IgD-negative memory B cell (primary cell): ENCODE measurements around the gene TMEM161A. TPM values are rescaled to one million over a fixed set of nuclear protein-coding genes. Genes with fewer than 3 reads are reported as not detected.
"Not testable (repeated sequence)": the region's sequence is repeated elsewhere in the genome, so short reads cannot be mapped to it uniquely, and the experiment has no call there.

ENCODE experiments used
- H3K27ac Mint-ChIP-seq, 3 donors: one replicate each; pipeline ENCODE4 v1.8.0; 2020 to 2022; ENCODE audit warnings: mild to moderate bottlenecking in 3 of 3, mixed read lengths in 3 of 3, moderate library complexity in 1 of 3
- H3K27me3 Mint-ChIP-seq: one replicate; pipeline ENCODE4 v1.8.0; 2021; ENCODE audit warnings: mixed read lengths
- H3K36me3 Mint-ChIP-seq: one replicate; pipeline ENCODE4 v1.8.0; 2020; ENCODE audit warnings: mild to moderate bottlenecking, mixed read lengths
- H3K4me1 Mint-ChIP-seq, 3 donors: one replicate each; pipeline ENCODE4 v1.8.0; 2020 to 2022; ENCODE audit warnings: mixed read lengths in 3 of 3, mild to moderate bottlenecking in 1 of 3
- H3K4me3 Mint-ChIP-seq, 4 donors: one replicate each; pipeline ENCODE4 v1.8.0; 2020 to 2022; ENCODE audit warnings: mild to moderate bottlenecking in 4 of 4, mixed read lengths in 4 of 4, moderate library complexity in 3 of 4
- H3K9me3 Mint-ChIP-seq, 3 donors: one replicate each; pipeline ENCODE4 v1.8.0; 2020 to 2021; ENCODE audit warnings: mixed read lengths in 3 of 3, mild to moderate bottlenecking in 1 of 3
- polyA plus RNA-seq: library from polyadenylated mRNA; unstranded; fragments of 300-500 nt; fragmentation: Illumina TruSeq; gene quantifications from one replicate; pipeline ENCODE4 v1.2.3, GENCODE V29; 2021

The TMEM161A gene
- polyA plus RNA-seq, 1 donor from 2014 or later: 18.5 TPM

- H3K9me3 Mint-ChIP-seq: no peaks in the 10 kb centered on the region
- H3K4me1 Mint-ChIP-seq: peaks cover 0 to 7% (median under 1%) of the 10 kb centered on the region in 3 donors
- H3K27me3 Mint-ChIP-seq: peaks cover 3% of the 10 kb centered on the region
- no peak overlapping the region for H3K4me3 Mint-ChIP-seq
- H3K36me3 Mint-ChIP-seq: peaks cover 3% of the 10 kb centered on the region
- H3K27ac Mint-ChIP-seq: no peak overlapping the region
These were observed 7.7 kb upstream of the TMEM161A start for GRCh38 chr19:19145684-19146608.

GRCh38 chr19:19145281-19145680 lies 7.0 kb upstream of the TMEM161A start:
- Mint-ChIP-seq H3K4me1 (peaks cover 0 to 6% (median 0%) of the 10 kb centered on the region in 3 donors), H3K27me3 (peaks cover 3% of the 10 kb centered on the region), H3K27ac (no peak overlapping the region)

GRCh38 chr19:19142347-19142746 lies 4.1 kb upstream of the TMEM161A start:
- Mint-ChIP-seq H3K36me3 (no peaks in the 10 kb centered on the region), H3K4me1 (peaks cover 7 to 13% (median 13%) of the 10 kb centered on the region in 3 donors), H3K27ac (no peak overlapping the region), H3K4me3 (peak overlapping the region in 1 of 4 donors; percentile 26), H3K27me3 (peaks cover 3% of the 10 kb centered on the region), H3K9me3 (no peaks in the 10 kb centered on the region)

More at GRCh38 chr19:19145281-19145680, 7.0 kb upstream of the TMEM161A start:
- H3K9me3 Mint-ChIP-seq: no peaks in the 10 kb centered on the region
- H3K4me3 Mint-ChIP-seq: no peak overlapping the region
- H3K36me3 Mint-ChIP-seq: peaks cover 3% of the 10 kb centered on the region

- Mint-ChIP-seq H3K36me3 (no peaks in the 10 kb centered on the region), H3K27ac (no peak overlapping the region), H3K4me3 (no peak overlapping the region), H3K4me1 (peaks cover 5 to 19% (median 13%) of the 10 kb centered on the region in 3 donors), H3K27me3 (peaks cover 3% of the 10 kb centered on the region), H3K9me3 (no peaks in the 10 kb centered on the region)
These were observed 2.2 kb upstream of the TMEM161A start for GRCh38 chr19:19140476-19140875.

- Mint-ChIP-seq H3K4me1 (peaks cover 5 to 22% (median 17%) of the 10 kb centered on the region in 3 donors), H3K9me3 (no peaks in the 10 kb centered on the region), H3K27ac (peak overlapping the region in 2 of 3 donors; percentile 57 to 85), H3K27me3 (peaks cover 3% of the 10 kb centered on the region), H3K36me3 (no peaks in the 10 kb centered on the region), H3K4me3 (peak overlapping the region in 3 of 4 donors; percentile 27 to 86 (median 43))
These were observed 1.6 kb upstream of the TMEM161A start for GRCh38 chr19:19139876-19140229.

GRCh38 chr19:19137556-19138108 lies 646 bp downstream of the TMEM161A start:
- H3K27ac Mint-ChIP-seq: peak overlapping the region in 1 of 3 donors; percentile 50
- H3K9me3 Mint-ChIP-seq: no peaks in the 10 kb centered on the region
- H3K27me3 Mint-ChIP-seq: peaks cover 3% of the 10 kb centered on the region
- peaks cover 5 to 22% (median 17%) of the 10 kb centered on the region in 3 donors for H3K4me1 Mint-ChIP-seq
- H3K36me3 Mint-ChIP-seq: peaks cover 2% of the 10 kb centered on the region
- H3K4me3 Mint-ChIP-seq: peak overlapping the region; percentile 86 to 98 (median 95)

- H3K27ac Mint-ChIP-seq, H3K9me3 Mint-ChIP-seq, H3K4me3 Mint-ChIP-seq, H3K36me3 Mint-ChIP-seq, H3K27me3 Mint-ChIP-seq: not testable (repeated sequence)
- peaks cover 5 to 22% (median 17%) of the 10 kb centered on the region in 3 donors for H3K4me1 Mint-ChIP-seq
These were observed 2.6 kb downstream of the TMEM161A start for GRCh38 chr19:19135713-19136112.

GRCh38 chr19:19134687-19135158 lies 3.6 kb downstream of the TMEM161A start:
- H3K27me3 Mint-ChIP-seq: no peaks in the 10 kb centered on the region
- peaks cover 0 to 5% (median 2%) of the 10 kb centered on the region in 3 donors for H3K9me3 Mint-ChIP-seq
- peak overlapping the region in 2 of 3 donors; percentile 25 to 43 for H3K27ac Mint-ChIP-seq
- H3K4me3 Mint-ChIP-seq: peak overlapping the region in 3 of 4 donors; percentile 63 to 75 (median 67)
- peaks cover 8% of the 10 kb centered on the region for H3K36me3 Mint-ChIP-seq
- peaks cover 5 to 22% (median 14%) of the 10 kb centered on the region in 3 donors for H3K4me1 Mint-ChIP-seq

- Mint-ChIP-seq H3K4me1 (peaks cover 5 to 20% (median 10%) of the 10 kb centered on the region in 3 donors), H3K4me3 (peak overlapping the region in 1 of 4 donors; percentile 68), H3K27ac (peak overlapping the region in 1 of 3 donors; percentile 90)
These were observed 4.3 kb downstream of the TMEM161A start for GRCh38 chr19:19133985-19134384.

GRCh38 chr19:19132912-19133311 lies 5.4 kb downstream of the TMEM161A start:
- Mint-ChIP-seq H3K36me3 (peaks cover 8% of the 10 kb centered on the region), H3K27ac (no peak overlapping the region), H3K4me3 (no peak overlapping the region), H3K9me3 (peaks cover 0 to 5% (median 2%) of the 10 kb centered on the region in 3 donors), H3K27me3 (no peaks in the 10 kb centered on the region), H3K4me1 (peaks cover 0 to 14% (median 3%) of the 10 kb centered on the region in 3 donors)

More at GRCh38 chr19:19133985-19134384, 4.3 kb downstream of the TMEM161A start:
- Mint-ChIP-seq H3K36me3 (peaks cover 8% of the 10 kb centered on the region), H3K9me3 (peaks cover 0 to 5% (median 2%) of the 10 kb centered on the region in 3 donors), H3K27me3 (no peaks in the 10 kb centered on the region)

- H3K27me3 Mint-ChIP-seq: no peaks in the 10 kb centered on the region
- peaks cover 0 to 7% (median 3%) of the 10 kb centered on the region in 3 donors for H3K4me1 Mint-ChIP-seq
- H3K4me3 Mint-ChIP-seq: no peak overlapping the region
- H3K36me3 Mint-ChIP-seq: peaks cover 8% of the 10 kb centered on the region
- no peak overlapping the region for H3K27ac Mint-ChIP-seq
- H3K9me3 Mint-ChIP-seq: peaks cover 0 to 5% (median 2%) of the 10 kb centered on the region in 3 donors
These were observed 6.3 kb downstream of the TMEM161A start for GRCh38 chr19:19131989-19132388.

GRCh38 chr19:19126102-19126501 lies 12.2 kb downstream of the TMEM161A start:
- Mint-ChIP-seq H3K27ac (no peak overlapping the region), H3K4me1 (peaks cover 0 to 2% (median 2%) of the 10 kb centered on the region in 3 donors), H3K9me3 (peaks cover 2 to 11% (median 3%) of the 10 kb centered on the region in 3 donors), H3K4me3 (no peak overlapping the region), H3K36me3 (peaks cover 8% of the 10 kb centered on the region), H3K27me3 (no peaks in the 10 kb centered on the region)

GRCh38 chr19:19123386-19123785 lies 14.9 kb downstream of the TMEM161A start:
- Mint-ChIP-seq H3K36me3 (peaks cover 8% of the 10 kb centered on the region), H3K27me3 (no peaks in the 10 kb centered on the region), H3K27ac (peak overlapping the region in 1 of 3 donors; percentile 48), H3K9me3 (peaks cover 2 to 11% (median 3%) of the 10 kb centered on the region in 3 donors), H3K4me3 (no peak overlapping the region), H3K4me1 (peaks cover 0 to 2% (median 2%) of the 10 kb centered on the region in 3 donors)

GRCh38 chr19:19122902-19123301 lies 15.4 kb downstream of the TMEM161A start:
- peak overlapping the region in 1 of 3 donors; percentile 48 for H3K27ac Mint-ChIP-seq
- H3K9me3 Mint-ChIP-seq: peaks cover 2 to 11% (median 3%) of the 10 kb centered on the region in 3 donors
- H3K27me3 Mint-ChIP-seq: no peaks in the 10 kb centered on the region
- peaks cover 0 to 2% (median under 1%) of the 10 kb centered on the region in 3 donors for H3K4me1 Mint-ChIP-seq
- peaks cover 8% of the 10 kb centered on the region for H3K36me3 Mint-ChIP-seq
- H3K4me3 Mint-ChIP-seq: no peak overlapping the region

GRCh38 chr19:19121371-19121770 lies 16.9 kb downstream of the TMEM161A start:
- H3K4me1 Mint-ChIP-seq: peaks cover 0 to 2% (median 0%) of the 10 kb centered on the region in 3 donors
- no peak overlapping the region for H3K27ac Mint-ChIP-seq
- no peak overlapping the region for H3K4me3 Mint-ChIP-seq
- H3K27me3 Mint-ChIP-seq: no peaks in the 10 kb centered on the region
- H3K36me3 Mint-ChIP-seq: peaks cover 8% of the 10 kb centered on the region
- H3K9me3 Mint-ChIP-seq: peaks cover 2 to 11% (median 3%) of the 10 kb centered on the region in 3 donors
